GM21367 (cell line): ENCODE data around the gene TRPM1.
A peak's percentile ranks its signal among the peaks of the same experiment; 100 is the strongest.

Source experiments
- ATAC-seq: cut with Tn5 transposase; IDR thresholded peaks from one replicate; pipeline ENCODE4 v1.9.1; 2021; ENCODE audit not compliant: unreplicated experiment

TRPM1 gene

DNA sequence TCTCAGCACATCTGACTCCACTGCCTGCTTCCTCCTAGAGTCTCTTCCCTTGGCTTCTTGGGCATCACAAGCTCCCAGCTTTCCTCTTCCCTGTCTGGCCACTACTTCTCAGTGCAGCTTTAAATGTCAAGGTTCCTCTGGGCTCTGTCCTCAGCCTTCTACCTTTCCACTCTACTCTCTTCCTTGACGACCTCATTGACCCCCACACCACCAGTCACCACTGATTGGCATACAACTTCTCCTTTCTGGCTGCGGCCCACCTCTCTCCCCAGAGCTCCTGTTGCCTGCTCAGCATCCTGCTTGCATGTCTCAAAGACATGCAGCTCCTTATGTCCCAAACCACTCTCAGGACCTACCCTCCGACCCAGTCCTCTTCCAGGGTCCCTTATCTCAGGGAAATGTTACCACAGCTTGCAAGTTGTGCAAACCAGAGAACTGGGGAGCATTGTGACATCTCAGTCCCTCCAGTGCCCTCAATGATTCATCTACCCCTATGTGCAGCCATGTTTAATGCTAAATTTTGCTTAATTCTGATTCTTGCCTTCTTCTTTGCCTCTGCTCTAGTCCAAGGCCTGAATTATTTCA, 49.9 kb downstream of the TRPM1 start:
- no peak for ATAC-seq

DNA sequence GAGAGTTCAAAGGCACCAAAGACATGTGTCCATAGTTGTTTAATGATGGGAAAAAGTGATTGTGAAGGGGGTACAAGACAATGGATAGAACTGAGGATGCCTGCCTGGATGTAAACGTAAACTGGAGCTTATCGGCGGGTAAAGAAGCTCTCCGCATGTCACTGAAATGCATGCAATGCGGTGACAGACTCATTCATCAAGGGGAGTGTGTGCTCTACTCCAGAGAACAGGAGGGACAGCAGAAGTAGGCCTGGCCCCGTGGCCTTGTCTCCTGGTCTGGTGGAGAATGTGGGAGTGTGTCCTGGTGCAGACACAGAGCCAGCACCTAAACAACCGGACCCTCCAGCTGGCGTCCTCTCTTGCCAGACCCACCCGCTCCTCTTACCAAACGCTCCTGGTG, 50.6 kb downstream of the TRPM1 start:
- no peak for ATAC-seq

DNA sequence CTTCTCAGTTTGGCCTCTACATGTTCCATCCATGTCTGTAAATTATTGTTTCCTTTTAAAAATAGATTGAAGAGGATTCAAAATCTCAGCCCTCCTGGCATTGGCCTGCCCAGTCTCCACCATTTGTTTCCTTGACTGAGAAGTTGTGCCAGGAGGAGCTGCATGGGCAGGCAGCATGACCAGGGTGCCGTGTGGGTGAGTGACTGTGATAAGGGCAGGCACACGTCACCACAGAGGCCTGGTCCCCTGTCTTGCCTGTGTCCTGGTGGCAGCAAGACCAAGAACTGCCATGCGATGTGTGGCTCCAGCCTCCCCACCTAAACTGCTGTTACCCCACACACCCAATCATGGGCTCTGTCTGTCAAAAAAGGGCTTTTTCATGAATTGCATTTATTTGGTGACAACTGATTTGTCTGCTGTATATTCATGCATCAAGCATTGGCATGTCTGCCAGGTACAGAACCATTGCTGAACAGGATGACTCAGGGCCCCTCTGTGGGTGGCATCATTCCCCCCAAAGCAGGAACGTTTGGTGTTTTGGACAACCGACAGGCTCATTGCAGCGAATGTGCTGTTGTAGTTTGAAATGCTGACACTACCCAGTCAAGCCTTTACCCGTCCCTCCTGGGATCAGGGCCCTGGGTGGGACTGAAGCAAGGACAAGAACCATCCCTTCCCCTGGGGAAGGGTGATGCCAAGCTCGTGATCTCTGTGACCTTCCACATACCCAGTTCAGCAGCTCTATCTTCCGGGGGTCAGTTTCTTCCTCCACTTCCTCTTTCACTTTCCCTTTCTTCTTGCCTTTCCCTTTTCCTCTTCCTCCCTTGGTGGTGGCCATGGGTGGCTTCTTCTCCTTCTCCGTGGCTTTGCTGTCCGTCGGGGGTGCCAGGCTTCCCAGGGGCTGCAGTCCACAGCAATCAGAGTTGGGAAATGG, 51.6 kb downstream of the TRPM1 start:
- no peak for ATAC-seq

DNA sequence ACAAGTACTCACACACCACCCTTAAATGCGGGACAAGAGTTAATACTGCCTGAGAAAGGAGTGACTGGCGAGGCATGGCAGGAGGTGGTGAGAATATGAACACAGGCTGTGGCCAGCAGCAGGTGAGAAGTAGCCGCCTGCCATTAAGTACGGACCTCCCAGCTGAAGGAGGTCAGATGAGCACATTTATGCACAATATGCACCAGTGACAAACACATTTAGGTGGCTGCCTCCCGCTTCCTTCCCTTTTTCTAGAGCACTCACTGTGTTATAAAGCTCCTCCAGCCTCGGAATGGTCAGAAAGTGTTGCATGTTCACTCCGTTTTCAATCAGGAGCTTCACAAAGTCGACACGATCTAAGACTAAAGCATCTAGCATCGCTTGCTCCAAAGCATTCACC, 52.4 kb downstream of the TRPM1 start:
- ATAC-seq = no peak

DNA sequence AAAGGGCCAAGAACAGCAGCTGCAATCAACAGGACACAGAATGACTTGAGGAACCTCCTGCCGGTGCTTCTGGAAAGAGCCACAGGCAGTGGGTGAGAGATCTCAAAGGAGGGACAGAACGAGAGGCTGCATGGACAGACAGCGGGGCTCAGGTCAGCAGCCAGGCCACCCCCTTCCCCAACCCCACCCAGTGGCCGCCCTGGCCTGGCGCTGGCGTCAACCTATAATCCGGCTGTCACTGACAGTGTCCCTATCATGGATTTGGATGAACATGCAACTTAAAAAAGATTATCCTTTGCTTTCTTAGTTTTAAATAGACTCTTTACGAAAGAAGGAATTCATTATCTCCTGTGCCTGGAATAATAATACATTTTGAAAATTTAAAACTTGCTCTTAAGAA, 54.1 kb downstream of the TRPM1 start:
- no peak for ATAC-seq

DNA sequence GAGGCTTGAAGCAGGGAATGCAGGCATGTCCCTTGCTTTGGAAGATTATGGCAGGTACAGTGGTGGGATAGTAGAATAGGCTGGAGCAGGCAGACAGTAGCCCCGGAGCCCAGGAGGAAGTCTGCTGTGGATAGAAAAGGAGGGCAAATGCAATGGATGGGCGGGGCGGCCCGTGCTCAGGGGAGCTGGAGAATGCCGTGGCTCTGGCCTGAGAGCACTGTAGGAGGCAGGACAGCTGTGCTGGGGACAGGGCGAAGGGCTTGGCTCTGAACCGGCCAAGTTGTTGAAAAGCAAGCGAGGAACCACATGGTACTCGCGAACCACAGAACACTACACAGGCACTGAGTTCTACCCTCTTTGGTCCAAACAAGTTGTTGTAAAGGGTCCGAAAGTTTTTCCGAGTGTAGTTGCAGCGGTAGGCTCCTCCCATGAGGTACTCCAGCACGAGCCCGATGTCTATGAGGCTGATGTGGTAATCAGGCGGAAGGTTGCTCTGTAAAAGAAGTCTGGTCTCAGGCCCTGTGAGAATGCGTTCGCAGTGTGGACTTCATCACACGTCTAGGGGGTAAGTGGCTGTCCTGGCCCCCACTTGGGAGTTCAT, 54.7 kb downstream of the TRPM1 start:
- no peak for ATAC-seq

DNA sequence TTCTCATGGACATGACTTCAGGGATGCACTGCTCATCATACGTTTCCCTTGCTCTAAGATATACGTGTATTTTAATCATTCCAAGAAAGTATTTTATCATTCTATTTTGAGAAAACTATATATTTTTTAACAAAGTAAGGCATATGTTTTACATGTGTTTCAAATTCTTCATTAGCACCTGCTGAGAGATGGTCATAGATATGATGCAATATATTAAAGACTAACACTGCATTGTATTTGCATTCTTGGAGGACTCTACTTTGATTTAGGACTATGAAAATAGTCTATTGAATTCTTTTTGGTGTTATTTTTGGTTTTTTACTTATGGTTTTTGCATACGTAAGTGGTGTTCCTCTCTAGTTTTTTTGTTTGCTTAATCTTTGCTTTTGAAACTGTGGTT, 55.9 kb downstream of the TRPM1 start:
- no peak for ATAC-seq

DNA sequence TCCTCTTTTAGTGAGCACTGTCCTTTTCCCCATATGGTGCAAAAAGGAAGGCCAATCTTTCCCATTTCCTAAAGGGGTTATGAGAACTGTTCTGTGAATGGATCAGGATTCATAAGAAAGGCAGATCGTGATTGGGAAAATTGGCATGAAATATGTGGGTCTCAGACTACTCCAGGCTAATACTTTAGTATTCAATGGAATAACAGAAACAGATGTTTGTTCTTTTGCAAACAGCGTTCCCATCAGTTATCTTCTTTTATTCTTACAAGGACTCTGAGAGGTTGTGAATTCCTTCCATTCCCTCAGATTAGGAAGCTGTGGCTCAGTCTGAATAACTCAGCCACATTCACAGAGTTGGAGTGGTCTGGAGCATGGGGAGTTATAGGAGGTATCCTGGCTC, 58.8 kb downstream of the TRPM1 start:
- no peak for ATAC-seq

DNA sequence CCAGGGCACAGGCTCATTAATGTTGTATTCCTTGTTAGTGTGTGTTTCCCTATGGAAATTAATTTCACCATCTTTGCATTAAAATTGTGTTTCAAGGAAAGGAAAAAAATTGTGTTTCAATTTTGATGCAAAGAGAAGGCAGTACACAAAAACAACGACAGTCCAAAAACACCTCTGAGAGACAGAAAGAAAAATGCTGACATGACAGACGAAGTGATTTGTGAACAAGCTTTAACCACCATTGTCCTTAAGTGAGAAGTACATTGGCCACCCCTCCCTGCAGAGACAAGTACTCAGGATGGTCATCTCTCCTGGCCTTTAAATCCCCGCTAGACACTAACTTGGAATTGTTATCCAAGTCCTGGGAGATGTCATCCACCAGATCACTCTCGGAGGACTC, 59.9 kb downstream of the TRPM1 start:
- no peak for ATAC-seq

DNA sequence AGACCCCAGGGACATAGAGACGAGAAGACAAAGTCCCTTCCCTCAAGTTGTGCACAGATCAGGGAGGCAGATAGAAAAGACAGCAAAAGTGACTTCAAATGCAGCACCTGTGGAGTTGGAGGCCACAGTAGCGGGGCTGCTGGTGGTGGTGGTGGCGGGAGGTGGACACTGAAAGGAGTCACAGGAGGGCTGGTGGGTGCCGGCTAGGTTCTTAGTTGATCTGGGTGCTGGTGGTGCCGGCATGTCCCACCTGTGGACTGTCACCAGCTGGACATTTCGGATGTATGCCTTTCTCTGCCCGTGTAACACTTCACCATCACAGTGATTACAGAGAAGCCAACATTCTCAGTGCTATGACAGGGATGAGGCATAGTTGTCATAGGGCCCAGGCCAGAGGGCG, 60.9 kb downstream of the TRPM1 start:
- ATAC-seq = no peak

DNA sequence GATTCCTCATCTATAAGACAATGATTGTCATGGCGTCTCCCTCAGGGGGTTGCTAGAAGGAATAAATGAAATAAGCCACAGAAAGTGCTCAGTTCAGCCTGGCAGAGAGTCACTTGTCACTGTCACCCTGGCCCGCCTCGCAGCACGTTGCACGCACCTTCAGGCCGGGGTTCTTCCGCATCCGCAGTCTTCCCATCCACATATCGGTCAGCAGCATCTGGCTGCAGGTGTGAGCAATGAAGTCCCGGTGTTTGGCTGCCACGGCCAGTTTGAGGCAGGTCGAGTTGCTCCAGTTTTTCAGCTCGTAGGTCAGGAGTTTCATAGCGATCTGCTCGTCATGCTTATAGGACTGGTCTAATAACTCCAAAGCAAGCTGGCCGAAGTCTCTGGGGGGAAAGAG, 61.6 kb downstream of the TRPM1 start:
- ATAC-seq = no peak

DNA sequence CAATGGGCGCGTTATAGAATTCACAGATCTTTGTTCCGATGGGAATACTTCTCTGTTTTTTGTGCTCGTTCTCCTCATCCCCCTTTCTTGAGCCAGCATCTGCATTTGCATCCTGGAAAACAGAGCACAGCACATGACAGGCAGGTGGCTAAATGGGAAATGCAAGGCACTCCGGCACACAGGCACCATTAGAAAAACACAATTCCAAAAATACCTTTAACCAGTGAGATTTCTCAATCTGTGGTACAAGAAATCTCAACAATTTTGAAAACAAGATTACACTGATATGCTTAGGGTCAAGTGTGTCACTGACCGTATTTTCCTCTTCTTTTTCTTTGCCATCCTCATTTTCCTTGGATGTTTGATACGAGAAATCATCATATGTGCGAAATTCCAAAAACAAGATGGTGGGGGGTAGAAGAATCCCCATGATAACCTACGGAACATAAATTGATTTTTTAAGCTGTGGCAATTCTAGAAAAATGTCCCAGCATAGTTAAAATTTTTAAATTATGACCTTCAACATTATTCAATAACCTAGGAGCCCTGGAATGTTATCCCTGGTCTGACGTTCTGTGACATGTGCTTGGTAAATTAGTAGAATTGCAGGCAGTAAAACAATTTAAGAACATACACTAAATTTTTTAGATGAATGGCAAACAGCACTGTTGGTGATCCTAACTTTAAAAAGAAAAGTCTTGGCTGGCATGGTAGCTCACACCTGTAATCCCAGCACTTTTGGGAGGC, 63.6 kb downstream of the TRPM1 start:
- no peak for ATAC-seq

DNA sequence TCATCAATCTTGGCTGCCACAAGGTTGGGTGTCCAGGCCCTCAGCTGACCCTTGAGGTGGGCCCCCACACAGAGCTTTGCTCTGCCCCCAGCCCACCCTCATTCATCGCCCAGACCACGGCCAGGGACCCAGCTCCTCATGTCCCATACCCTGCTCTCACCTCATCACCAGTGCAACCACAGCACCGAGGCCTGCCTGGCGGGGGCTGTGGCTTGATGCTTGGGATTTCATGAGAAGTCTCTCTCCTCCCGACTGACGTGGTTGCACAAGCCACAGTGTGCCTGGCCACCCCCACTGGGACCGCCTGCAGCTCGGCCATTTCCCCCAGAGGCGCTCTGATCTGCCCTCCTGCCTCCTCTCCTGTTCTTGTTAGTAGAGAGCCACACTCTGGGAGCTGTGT, 64.7 kb downstream of the TRPM1 start:
- ATAC-seq = no peak

DNA sequence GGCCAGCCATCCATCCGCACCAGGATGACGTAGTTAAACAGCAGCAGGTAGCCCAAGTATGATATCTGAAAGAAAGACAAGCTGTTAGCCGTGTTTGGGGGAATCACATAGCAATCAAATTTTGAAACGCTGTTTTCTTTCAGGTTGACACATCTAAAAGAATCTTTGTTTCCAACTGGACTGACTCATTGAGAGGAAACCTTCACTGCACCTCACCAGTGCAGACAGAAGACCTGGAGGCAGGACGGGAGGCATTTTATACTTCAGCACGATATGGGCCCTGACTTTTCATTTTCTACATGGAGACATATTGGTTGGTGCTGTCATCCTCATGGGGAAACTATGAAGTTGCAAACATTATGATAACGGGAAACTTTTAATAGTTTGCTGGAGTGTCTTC, 65.9 kb downstream of the TRPM1 start:
- no peak for ATAC-seq

DNA sequence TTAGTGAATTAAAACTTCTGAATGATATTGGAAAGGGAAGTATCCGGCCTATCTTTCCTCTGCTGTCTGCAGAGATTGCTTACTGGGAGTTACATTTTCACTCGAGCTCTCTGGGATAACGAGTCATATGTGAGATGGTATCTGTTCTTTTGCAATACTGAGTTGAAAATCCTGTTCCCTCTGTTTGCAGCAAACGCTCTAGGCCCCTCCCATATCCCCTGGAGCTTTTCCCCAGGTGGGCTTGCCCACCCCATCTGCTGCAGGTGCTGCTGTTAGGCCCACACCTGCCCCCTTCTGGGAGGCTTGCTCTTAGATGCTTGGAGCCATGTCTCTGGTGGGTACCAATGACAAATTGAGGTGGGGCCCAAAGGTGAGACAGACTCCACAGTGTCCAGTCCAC, 67.4 kb downstream of the TRPM1 start:
- ATAC-seq = no peak

DNA sequence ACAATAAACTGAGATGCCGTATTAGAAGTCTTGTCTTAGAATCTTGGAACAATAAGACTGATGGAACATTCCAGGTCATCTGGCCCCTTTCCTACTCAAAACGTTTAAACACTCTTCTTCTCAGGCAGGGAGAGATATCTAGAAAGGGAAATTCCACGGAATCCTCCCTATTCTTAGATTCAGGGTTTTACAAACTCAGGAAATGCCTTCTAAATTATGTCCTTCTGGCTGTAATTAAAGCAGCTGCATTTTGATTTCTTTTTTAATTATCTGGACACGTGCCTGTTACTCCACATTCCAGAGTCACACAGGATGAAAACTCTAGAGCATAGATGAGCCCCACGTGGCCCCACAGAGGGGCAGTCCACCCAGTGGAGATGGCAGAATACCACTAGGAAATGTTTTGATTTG, 68.6 kb downstream of the TRPM1 start:
- ATAC-seq = no peak

DNA sequence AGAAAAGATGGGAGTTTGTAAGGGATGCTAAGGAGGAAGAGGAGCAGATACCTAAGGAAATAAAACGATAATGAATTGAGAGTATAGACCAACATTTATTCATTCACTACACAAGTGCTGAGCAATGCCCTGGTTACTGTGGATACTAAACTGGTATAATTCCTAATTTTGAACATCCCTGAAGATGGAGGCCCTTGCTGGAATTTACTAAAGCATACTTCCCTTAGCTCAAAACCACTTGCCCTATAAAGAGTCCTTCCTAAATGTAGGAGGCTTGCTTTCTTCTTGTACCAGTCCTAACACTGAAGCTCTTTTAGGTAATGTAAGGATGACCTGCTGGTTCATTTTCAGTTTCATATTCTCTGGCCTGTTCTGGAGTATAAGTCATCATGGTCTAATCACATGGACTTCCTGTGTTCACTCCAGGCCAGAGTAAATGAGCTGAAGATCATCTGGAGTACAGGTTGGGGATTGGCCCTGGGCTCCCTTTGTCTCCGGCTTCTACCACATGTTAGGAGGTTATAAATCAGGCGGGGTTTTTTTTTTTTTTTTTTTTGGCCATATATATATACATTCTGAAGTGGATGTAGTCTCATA, 70.0 kb downstream of the TRPM1 start:
- peak; percentile 84 for ATAC-seq

DNA sequence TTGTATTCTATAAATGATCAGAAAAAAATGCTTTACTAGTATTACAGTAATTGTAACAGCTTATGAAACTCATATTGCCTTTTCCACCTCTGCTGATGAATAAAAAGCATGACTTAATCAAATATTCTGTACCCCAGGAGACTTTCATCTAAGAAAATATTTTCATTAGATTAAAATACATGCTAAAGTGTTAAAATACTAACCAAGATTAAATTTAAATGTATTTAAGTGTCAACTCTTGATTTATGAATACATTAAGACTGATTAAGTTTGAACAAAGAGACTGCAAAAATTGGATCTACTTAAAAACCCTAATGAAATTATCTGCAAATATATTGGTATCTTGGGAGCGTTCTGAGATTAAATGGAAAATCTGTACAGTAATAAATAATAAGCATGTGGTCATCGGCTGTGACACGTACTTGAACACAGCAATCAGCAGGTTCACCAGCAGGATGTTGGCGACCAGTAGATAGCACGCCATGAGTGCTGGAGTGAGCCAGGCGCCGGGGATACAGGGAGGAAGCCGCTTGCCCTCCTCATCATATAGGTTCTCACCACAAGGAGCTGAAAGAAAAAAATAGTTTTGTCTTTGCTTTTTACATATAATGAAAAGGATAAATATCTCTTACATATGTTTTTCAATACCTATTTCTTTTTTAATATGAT, 73.5 kb downstream of the TRPM1 start:
- no peak for ATAC-seq

DNA sequence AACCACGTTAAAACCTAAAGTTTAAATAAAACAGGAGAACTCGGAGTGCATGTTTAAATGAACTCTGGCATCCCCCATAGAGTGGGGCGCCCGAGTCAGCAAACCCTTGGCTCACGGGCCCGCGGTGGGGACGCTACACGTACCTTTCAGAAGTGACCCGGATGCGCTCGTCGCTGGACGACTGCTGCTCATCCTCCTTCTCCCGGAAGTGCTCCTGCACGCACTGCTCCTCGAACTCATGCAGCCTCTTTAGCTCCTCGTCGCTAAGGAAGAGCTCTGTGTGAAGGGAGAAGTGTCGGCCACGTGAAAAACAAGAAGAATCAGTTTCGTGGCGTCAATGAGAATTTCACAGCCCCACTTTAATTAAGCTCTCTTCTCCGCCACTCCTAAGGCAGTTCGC, 75.5 kb downstream of the TRPM1 start:
- no peak for ATAC-seq

DNA sequence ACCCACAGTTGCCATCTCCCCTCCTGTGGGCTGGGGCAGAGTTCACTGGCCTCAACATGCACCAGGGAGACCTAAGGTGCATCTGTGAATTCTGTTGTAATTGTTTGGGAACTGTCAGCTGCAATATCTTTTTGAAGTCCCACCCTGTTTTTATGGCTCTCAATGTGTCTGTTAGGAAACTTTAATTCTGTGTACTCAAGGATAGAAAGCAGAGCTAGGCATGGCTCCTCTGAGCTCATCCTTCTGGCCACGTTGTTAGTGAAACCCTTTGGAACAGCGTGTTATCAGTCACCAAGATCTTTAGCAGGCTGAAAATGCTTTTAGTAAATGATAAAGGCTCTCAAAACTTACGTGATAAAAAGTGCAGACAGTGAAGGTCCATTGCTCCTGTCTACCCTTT, 76.5 kb downstream of the TRPM1 start:
- no peak for ATAC-seq

DNA sequence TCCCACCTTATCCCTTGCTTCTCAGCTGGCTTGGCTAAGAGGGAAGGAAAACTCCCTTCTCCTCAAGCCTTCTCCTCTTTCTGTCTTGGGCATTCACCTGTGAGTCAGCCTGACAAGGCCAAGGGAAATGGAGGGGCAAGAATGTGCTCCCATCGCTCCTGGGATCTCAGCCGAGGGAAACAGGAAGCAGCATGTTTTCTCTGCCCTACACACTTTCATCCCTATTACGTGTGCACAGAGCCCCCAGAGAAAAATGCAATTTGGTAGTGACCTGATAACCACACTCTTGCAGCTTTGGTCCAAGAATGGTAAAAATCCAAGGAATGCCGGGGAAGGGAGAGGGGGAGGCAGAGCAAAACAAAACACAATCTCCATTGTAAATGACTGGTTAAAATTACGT, 77.2 kb downstream of the TRPM1 start:
- ATAC-seq = no peak
